Activated B cell treated with CpG ODN at 0.5 μM for 24 hours (primary cell): ENCODE results near the gene LRRC27. TPM values are rescaled to one million over a fixed set of nuclear protein-coding genes. Genes with fewer than 3 reads are reported as not detected.

Source experiments
- ATAC-seq: fragments of 200-7000 bp; cut with Tn5 transposase; one replicate; pipeline ENCODE4 v1.10.0; 2021; ENCODE audit warnings: low read depth, mild to moderate bottlenecking, moderate library complexity
- CTCF ChIA-PET: fragments of 350-600 bp; sonication (Branson Sonifier 250); formaldehyde crosslinking; loops from one replicate; lab custom pipeline; 2021; ENCODE audit warnings: antibody characterized with exemption; lab: Charles Lee
- POLR2A ChIA-PET: fragments of 350-600 bp; sonication (Branson Sonifier 250); formaldehyde crosslinking; loops from one replicate; lab custom pipeline; 2021; ENCODE audit warnings: antibody characterized with exemption; lab: Charles Lee
- DNase-seq: peaks from one replicate; pipeline ENCODE4 v3.0.0; 2022
- H3K27ac Mint-ChIP-seq: one replicate; pipeline ENCODE4 v1.8.0; 2020; ENCODE audit warnings: mixed read lengths
- H3K27me3 Mint-ChIP-seq: one replicate; pipeline ENCODE4 v1.8.0; 2021; ENCODE audit warnings: mixed read lengths
- H3K36me3 Mint-ChIP-seq: one replicate; pipeline ENCODE4 v1.8.0; 2021; ENCODE audit warnings: low read depth, mixed read lengths
- H3K4me1 Mint-ChIP-seq: one replicate; pipeline ENCODE4 v1.8.0; 2021; ENCODE audit warnings: mixed read lengths
- H3K4me3 Mint-ChIP-seq: one replicate; pipeline ENCODE4 v1.8.0; 2020; ENCODE audit warnings: mild to moderate bottlenecking, mixed read lengths
- H3K9me3 Mint-ChIP-seq: one replicate; pipeline ENCODE4 v1.8.0; 2020; ENCODE audit warnings: mixed read lengths
- intact Hi-C: fragments of 100-400 bp; cut with micrococcal nuclease; formaldehyde crosslinking; loops from one replicate; pipeline ENCODE4 v1.15.1; 2024
- total RNA-seq: library from RNA; stranded (reverse); gene quantifications from 2 replicates; pipeline ENCODE4 v1.2.3, GENCODE V29; 2022
- TF ChIP-seq, protein P1 (sequence below): fragments of 200-600 bp; IDR thresholded peaks from one replicate; pipeline ENCODE4 v1.8.0; 2022; ENCODE audit warnings: antibody characterized with exemption, mild to moderate bottlenecking

Gene LRRC27
- total RNA-seq, 1 donor from 2014 or later, result 15.2 TPM

DNA sequence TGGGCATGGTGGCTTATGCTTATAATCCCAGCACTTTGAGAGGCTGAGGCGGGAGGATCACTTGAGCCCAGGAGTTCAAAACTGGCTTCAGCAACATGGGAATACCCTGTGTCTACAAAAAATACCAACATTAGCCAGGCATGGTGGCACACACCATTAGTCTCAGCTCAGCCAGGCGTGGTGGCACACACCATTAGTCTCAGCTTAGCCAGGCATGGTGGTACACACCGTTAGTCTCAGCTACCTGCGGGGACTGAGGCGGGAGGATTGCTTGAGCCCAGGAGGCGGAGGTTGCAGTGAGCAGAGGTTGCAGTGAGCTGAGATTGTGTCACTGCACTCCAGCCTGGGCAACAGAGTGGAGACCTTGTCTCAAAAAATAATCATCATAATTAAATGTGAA lies 9.0 kb downstream of the LRRC27 start:
- Mint-ChIP-seq H3K4me3 (no peak overlapping the region), H3K36me3 (peaks cover 51% of the 10 kb centered on the region), H3K27ac (no peak overlapping the region), H3K27me3 (no peaks in the 10 kb centered on the region), H3K4me1 (peaks cover 14% of the 10 kb centered on the region), H3K9me3 (peaks cover 2% of the 10 kb centered on the region)
- no peak for DNase-seq
- intact Hi-C loops, result no loop called here
- CTCF ChIA-PET, result no interaction called here
- ATAC-seq, result no peak
- TF ChIP-seq, protein P1, sequence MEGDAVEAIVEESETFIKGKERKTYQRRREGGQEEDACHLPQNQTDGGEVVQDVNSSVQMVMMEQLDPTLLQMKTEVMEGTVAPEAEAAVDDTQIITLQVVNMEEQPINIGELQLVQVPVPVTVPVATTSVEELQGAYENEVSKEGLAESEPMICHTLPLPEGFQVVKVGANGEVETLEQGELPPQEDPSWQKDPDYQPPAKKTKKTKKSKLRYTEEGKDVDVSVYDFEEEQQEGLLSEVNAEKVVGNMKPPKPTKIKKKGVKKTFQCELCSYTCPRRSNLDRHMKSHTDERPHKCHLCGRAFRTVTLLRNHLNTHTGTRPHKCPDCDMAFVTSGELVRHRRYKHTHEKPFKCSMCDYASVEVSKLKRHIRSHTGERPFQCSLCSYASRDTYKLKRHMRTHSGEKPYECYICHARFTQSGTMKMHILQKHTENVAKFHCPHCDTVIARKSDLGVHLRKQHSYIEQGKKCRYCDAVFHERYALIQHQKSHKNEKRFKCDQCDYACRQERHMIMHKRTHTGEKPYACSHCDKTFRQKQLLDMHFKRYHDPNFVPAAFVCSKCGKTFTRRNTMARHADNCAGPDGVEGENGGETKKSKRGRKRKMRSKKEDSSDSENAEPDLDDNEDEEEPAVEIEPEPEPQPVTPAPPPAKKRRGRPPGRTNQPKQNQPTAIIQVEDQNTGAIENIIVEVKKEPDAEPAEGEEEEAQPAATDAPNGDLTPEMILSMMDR, result no peak
- POLR2A ChIA-PET, result interaction anchor here (0.6 kb wide), 1 partner anchor 10 kb away, joined by 5 read pairs; no protein-coding TSS in a partner anchor

DNA sequence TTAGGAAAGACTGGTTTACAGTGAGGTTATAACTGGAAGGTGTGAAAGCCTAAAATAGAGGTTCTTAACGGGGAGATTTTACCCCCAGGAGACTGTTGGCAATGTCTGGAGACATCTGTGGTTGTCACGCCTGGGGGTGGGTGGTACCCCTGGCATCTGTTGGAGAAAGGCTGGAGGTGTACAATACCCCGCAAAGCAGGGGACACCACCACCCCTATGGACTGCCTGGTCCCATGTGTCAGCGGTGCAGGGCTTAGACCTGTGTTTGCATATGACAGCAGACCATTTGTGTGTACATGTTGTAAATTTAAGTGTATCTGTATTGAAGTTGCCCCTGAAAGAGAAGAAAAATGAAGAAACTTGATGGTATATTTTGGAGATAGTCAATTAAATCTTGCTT lies 9.8 kb downstream of the LRRC27 start:
- TF ChIP-seq, protein P1, result no peak
- no peak for ATAC-seq
- H3K36me3 Mint-ChIP-seq, result peaks cover 53% of the 10 kb centered on the region
- H3K27me3 Mint-ChIP-seq, result no peaks in the 10 kb centered on the region
- H3K4me3 Mint-ChIP-seq, result no peak overlapping the region
- POLR2A ChIA-PET, result no interaction called here
- H3K27ac Mint-ChIP-seq, result no peak overlapping the region
- CTCF ChIA-PET, result no interaction called here
- peaks cover 8% of the 10 kb centered on the region for H3K4me1 Mint-ChIP-seq
- DNase-seq, result no peak
- H3K9me3 Mint-ChIP-seq, result peaks cover 2% of the 10 kb centered on the region
- intact Hi-C loops, result no loop called here

DNA sequence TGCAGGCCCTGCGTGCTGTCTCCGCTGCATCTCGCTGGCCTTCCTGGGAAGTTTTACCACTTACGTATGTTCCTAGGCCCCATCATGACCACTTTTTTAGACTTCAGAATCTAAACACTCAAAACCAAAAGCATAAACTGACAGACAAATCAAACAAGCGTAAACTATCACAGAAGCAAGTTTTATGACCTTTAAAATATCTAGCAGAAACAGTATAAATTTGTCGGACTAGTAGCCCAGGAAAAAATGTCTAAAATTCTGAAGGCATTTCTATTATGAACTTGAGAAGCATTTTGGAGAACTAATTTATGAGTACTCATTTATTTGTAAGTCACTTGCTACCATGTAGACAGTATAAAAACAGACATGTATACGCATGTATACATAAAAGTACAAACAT lies 10.6 kb downstream of the LRRC27 start:
- no peak overlapping the region for H3K27ac Mint-ChIP-seq
- CTCF ChIA-PET, result no interaction called here
- TF ChIP-seq, protein P1, result no peak

DNA sequence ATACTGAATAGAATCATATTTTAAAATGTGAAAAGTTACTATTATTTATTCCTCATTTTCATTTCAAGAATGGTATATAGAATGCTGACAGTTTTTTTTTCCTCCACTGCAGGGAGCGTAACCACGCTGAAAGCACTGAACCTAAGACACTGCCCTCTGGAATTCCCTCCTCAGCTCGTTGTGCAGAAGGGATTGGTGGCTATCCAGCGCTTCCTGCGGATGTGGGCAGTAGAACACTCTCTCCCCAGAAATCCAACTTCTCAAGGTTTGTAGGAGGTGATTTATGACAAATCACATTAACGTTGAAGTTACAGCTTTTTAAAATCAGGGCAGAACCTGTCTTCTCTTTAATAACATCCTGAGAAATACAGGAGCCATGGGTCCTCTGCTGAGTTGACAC lies 12.4 kb downstream of the LRRC27 start:
- Mint-ChIP-seq H3K36me3 (peaks cover 58% of the 10 kb centered on the region), H3K27me3 (no peaks in the 10 kb centered on the region), H3K9me3 (peaks cover 2% of the 10 kb centered on the region), H3K4me3 (no peak overlapping the region), H3K27ac (no peak overlapping the region), H3K4me1 (peaks cover 6% of the 10 kb centered on the region)
- ChIA-PET POLR2A (no interaction called here), CTCF (no interaction called here)
- TF ChIP-seq, protein P1, result no peak
- DNase-seq (no peak), ATAC-seq (no peak)
- intact Hi-C loops, result no loop called here

More for the DNA sequence above, 10.6 kb downstream of the LRRC27 start:
- DNase-seq, result no peak
- no peak overlapping the region for H3K4me3 Mint-ChIP-seq
- no peaks in the 10 kb centered on the region for H3K27me3 Mint-ChIP-seq
- H3K36me3 Mint-ChIP-seq, result peaks cover 53% of the 10 kb centered on the region
- POLR2A ChIA-PET, result no interaction called here
- peaks cover 7% of the 10 kb centered on the region for H3K4me1 Mint-ChIP-seq
- intact Hi-C loops, result no loop called here
- no peak for ATAC-seq
- H3K9me3 Mint-ChIP-seq, result peaks cover 2% of the 10 kb centered on the region

DNA sequence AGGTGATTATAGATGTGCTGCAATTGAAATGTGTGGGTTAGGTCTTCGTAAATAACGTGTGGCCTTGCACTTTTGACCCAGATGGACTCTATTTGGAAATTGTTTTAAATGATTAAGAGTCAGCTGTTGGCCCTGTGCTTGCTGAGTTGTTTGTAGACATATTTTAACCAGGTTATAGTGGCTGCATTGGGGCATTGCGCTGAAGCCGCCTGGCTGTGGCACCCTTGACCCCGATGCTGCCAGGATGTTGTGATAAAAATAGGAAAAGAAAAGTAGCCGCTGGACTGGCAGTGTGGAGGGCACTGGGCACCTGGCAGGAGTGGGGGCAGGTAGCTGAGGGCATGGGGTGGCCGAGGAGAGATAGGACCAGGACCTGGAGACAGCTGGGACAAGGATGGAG lies 13.4 kb downstream of the LRRC27 start:
- H3K36me3 Mint-ChIP-seq, result peaks cover 53% of the 10 kb centered on the region
- CTCF ChIA-PET, result no interaction called here
- TF ChIP-seq, protein P1, result no peak
- no peak overlapping the region for H3K27ac Mint-ChIP-seq
- ATAC-seq, result no peak
- POLR2A ChIA-PET, result no interaction called here
- peaks cover 6% of the 10 kb centered on the region for H3K4me1 Mint-ChIP-seq
- DNase-seq, result no peak
- intact Hi-C loops, result no loop called here
- H3K9me3 Mint-ChIP-seq, result peaks cover 2% of the 10 kb centered on the region
- no peaks in the 10 kb centered on the region for H3K27me3 Mint-ChIP-seq
- H3K4me3 Mint-ChIP-seq, result no peak overlapping the region
